Spleen (tissue), 11 donors: ENCODE measurements around the gene FAM174B. TPM values are rescaled to one million over a fixed set of nuclear protein-coding genes. Genes with fewer than 3 reads are reported as not detected.

Experiments used
- DNase-seq: peaks from one replicate; pipeline ENCODE4 v3.0.0-alpha.2; 2020
- H3K27ac ChIP-seq, 8 donors: fragments of 200-600 bp; sonication (generic) in 7 of 8; 1 replicate in 4 of 8; 2 replicates in 4 of 8; pipeline versions ENCODE4 v1.5.0 to v1.8.0; 2016 to 2021; ENCODE audit warnings: inconsistent platforms in 4 of 8, mild to moderate bottlenecking in 4 of 8, moderate library complexity in 1 of 8
- H3K27me3 ChIP-seq, 7 donors: fragments of 200-600 bp; sonication (generic) in 6 of 7; replicated peaks in 1 of 7; 1 replicate in 4 of 7; 2 replicates in 3 of 7; pipeline versions ENCODE4 v1.5.0 to v1.8.0; 2016 to 2021; ENCODE audit warnings: inconsistent platforms in 3 of 7, mild to moderate bottlenecking in 1 of 7
- H3K36me3 ChIP-seq, 6 donors: fragments of 200-600 bp; sonication (generic) in 5 of 6; 1 replicate in 4 of 6; 2 replicates in 2 of 6; pipeline versions ENCODE4 v1.5.0 to v1.8.0; 2016 to 2021; ENCODE audit warnings: inconsistent platforms in 2 of 6
- H3K4me1 ChIP-seq, 6 donors: fragments of 200-600 bp; sonication (generic) in 5 of 6; 1 replicate in 3 of 6; 2 replicates in 3 of 6; pipeline versions ENCODE4 v1.5.0 to v1.8.0; 2016 to 2021; ENCODE audit warnings: inconsistent platforms in 3 of 6
- H3K4me3 ChIP-seq, 8 donors: fragments of 200-600 bp; sonication (generic) in 7 of 8; 1 replicate in 4 of 8; 2 replicates in 4 of 8; pipeline versions ENCODE4 v1.5.0 to v1.8.0; 2016 to 2021; ENCODE audit warnings: inconsistent platforms in 4 of 8, mild to moderate bottlenecking in 4 of 8, moderate library complexity in 2 of 8
- H3K9me3 ChIP-seq, 8 donors: fragments of 200-600 bp; sonication (generic) in 7 of 8; 1 replicate in 4 of 8; 2 replicates in 4 of 8; pipeline versions ENCODE4 v1.5.0 to v1.8.0; 2016 to 2021; ENCODE audit warnings: inconsistent platforms in 4 of 8
- POLR2A ChIP-seq, 3 donors: fragments of 450-650 bp; IDR thresholded peaks; one replicate each; pipeline ENCODE4 v1.5.1; 2017; ENCODE audit warnings: antibody characterized with exemption in 3 of 3, mild to moderate bottlenecking in 1 of 3
- POLR2AphosphoS5 ChIP-seq, 3 donors: sonication (generic); formaldehyde crosslinking; IDR thresholded peaks; one replicate each; pipeline ENCODE4 v1.5.1; 2017; ENCODE audit warnings: antibody characterized with exemption in 3 of 3
- WGBS, 5 donors: extraction: QIAGEN DNeasy Blood & Tissue Kit in 3 of 5; methylation state at CpG; one replicate each; pipeline versions ENCODE4 v1.1.5 to v1.1.7; 2013 to 2018; 5-methylcytosine and 5-hydroxymethylcytosine counted together
- intact Hi-C: fragments of 100-400 bp; cut with DNase I; formaldehyde crosslinking; loops from one replicate; pipeline ENCODE4 v1.15.0; 2023; ENCODE audit warnings: low total_unique reads
- polyA plus RNA-seq, 3 donors: library from polyadenylated mRNA; stranded (reverse); fragments of 200-250 nt; gene quantifications; one replicate each; pipeline ENCODE4 v1.2.1, GENCODE V29; 2013
- total RNA-seq, 7 donors: library from RNA; depleted of rRNA in 3 of 7; stranded (reverse); fragments of >200 nt in 3 of 7; fragmentation: NEBNext Ultra II Directional in 4 of 7; extraction: Animal tissue kit (Norgen Biotek cat#: 25700) in 4 of 7; gene quantifications; one replicate each; pipeline versions ENCODE4 v1.1.0 to v1.2.1, GENCODE V29; 2016 to 2021
- TF ChIP-seq, protein P1 (sequence below), 11 experiments: fragments of 200-600 bp in 7 of 11; fragments of 450-650 bp in 4 of 11; sonication (generic) in 4 of 11; IDR thresholded peaks in 8 of 11; conservative IDR thresholded peaks in 3 of 11; 1 replicate in 7 of 11; 2 replicates in 4 of 11; pipeline versions ENCODE4 v1.4.0 to v1.8.0; 2016 to 2021; ENCODE audit warnings: antibody characterized with exemption in 11 of 11, inconsistent platforms in 4 of 11, mild to moderate bottlenecking in 1 of 11
- donor health status: healthy with polysubstance abuse.
- donor health status: DM: no; HTN: no; CAD: no; lungs with moderate emphysema.
- donor health status: DM: no; HTN: no; CAD: no.
- donor health status: Bipolar disorder and iron deficiency.
- donor health status: healthy.
- donor health status: DM: no; HTN: no; CAD: no.
- donor health status: DM: yes; HTN: yes; CAD: no.

FAM174B gene
- total and polyA plus RNA-seq, 10 donors: 2.1 to 17.9 (median 8.8) TPM

- no peak overlapping the region for H3K27ac ChIP-seq
- 61 to 78% (median 77%) methylated on average over 8 of the region's 8 CpGs for WGBS, 5 donors
- no peak for DNase-seq
- H3K4me3 ChIP-seq: no peak overlapping the region
- H3K27me3 ChIP-seq: peaks cover 0 to 30% (median 0%) of the 10 kb centered on the region in 7 donors
- H3K36me3 ChIP-seq: no peaks in the 10 kb centered on the region
- peaks cover 0 to under 1% (median 0%) of the 10 kb centered on the region in 6 donors for H3K4me1 ChIP-seq
- H3K9me3 ChIP-seq: peaks cover 0 to 8% (median 0%) of the 10 kb centered on the region in 8 donors
- no peak for TF ChIP-seq POLR2AphosphoS5 (IDR thresholded peaks at IDR 0.05)
- intact Hi-C loops: no loop called here
These were observed 7.2 kb downstream of the FAM174B start for GRCh38 chr15:92648190-92648875.

- H3K9me3 ChIP-seq: peaks cover 0 to 8% (median 0%) of the 10 kb centered on the region in 8 donors
- WGBS, 5 donors: 88 to 95% (median 92%) methylated on average over 1 of the region's 1 CpG
- TF ChIP-seq POLR2AphosphoS5 (IDR thresholded peaks at IDR 0.05) (no peak), POLR2A (IDR thresholded peaks at IDR 0.05) (no peak)
- TF ChIP-seq, protein P1, sequence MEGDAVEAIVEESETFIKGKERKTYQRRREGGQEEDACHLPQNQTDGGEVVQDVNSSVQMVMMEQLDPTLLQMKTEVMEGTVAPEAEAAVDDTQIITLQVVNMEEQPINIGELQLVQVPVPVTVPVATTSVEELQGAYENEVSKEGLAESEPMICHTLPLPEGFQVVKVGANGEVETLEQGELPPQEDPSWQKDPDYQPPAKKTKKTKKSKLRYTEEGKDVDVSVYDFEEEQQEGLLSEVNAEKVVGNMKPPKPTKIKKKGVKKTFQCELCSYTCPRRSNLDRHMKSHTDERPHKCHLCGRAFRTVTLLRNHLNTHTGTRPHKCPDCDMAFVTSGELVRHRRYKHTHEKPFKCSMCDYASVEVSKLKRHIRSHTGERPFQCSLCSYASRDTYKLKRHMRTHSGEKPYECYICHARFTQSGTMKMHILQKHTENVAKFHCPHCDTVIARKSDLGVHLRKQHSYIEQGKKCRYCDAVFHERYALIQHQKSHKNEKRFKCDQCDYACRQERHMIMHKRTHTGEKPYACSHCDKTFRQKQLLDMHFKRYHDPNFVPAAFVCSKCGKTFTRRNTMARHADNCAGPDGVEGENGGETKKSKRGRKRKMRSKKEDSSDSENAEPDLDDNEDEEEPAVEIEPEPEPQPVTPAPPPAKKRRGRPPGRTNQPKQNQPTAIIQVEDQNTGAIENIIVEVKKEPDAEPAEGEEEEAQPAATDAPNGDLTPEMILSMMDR (IDR thresholded peaks at IDR 0.05 in 8 of 11, conservative IDR thresholded peaks at IDR 0.05 in 3 of 11): no peak
- no peaks in the 10 kb centered on the region for H3K4me1 ChIP-seq
- H3K27ac ChIP-seq: no peak overlapping the region
- no peaks in the 10 kb centered on the region for H3K36me3 ChIP-seq
- peaks cover 0 to 23% (median 0%) of the 10 kb centered on the region in 7 donors for H3K27me3 ChIP-seq
- no peak overlapping the region for H3K4me3 ChIP-seq
- intact Hi-C loops: no loop called here
- DNase-seq: no peak
These were observed 8.0 kb downstream of the FAM174B start for GRCh38 chr15:92647467-92648163.

DNA sequence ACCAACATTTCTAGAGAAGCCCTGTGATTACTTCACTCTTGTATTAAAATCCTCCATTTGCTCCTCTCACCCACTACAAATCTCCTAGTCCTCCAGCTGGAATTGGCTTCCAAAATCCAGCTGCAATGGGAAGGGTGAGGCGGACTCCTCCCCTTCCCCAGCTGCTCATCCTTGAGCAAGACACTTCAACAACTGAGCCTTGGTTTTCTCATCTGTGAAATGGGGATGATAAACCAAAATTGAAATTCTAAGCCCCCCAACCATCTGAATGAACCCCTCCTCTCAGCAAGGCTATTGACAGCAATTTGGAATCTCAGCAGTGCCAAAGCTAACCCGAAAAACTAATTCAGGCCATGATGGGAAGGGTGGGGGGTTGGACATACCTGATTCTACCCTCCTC is 9.4 kb downstream of the FAM174B start:
- intact Hi-C loops: no loop called here
- no peak for DNase-seq
- no peaks in the 10 kb centered on the region for H3K36me3 ChIP-seq
- WGBS, 5 donors: 91 to 95% (median 95%) methylated on average over 2 of the region's 2 CpGs
- no peak overlapping the region for H3K27ac ChIP-seq
- peaks cover 0 to 10% (median 0%) of the 10 kb centered on the region in 7 donors for H3K27me3 ChIP-seq
- H3K9me3 ChIP-seq: peaks cover 0 to 14% (median 4%) of the 10 kb centered on the region in 8 donors
- H3K4me1 ChIP-seq: no peaks in the 10 kb centered on the region
- H3K4me3 ChIP-seq: no peak overlapping the region
- no peak for TF ChIP-seq POLR2A (IDR thresholded peaks at IDR 0.05)
- TF ChIP-seq, protein P1 (IDR thresholded peaks at IDR 0.05 in 8 of 11, conservative IDR thresholded peaks at IDR 0.05 in 3 of 11): no peak
- TF ChIP-seq POLR2AphosphoS5 (IDR thresholded peaks at IDR 0.05): no peak

- WGBS, 5 donors: 38 to 84% (median 43%) methylated on average over 2 of the region's 2 CpGs
- H3K36me3 ChIP-seq: no peaks in the 10 kb centered on the region
- TF ChIP-seq, protein P1 (IDR thresholded peaks at IDR 0.05 in 8 of 11, conservative IDR thresholded peaks at IDR 0.05 in 3 of 11): no peak
- no peak for TF ChIP-seq POLR2A (IDR thresholded peaks at IDR 0.05)
- TF ChIP-seq POLR2AphosphoS5 (IDR thresholded peaks at IDR 0.05): no peak
- H3K27me3 ChIP-seq: peaks cover 0 to 5% (median 0%) of the 10 kb centered on the region in 7 donors
- H3K9me3 ChIP-seq: peaks cover 0 to 19% (median 4%) of the 10 kb centered on the region in 8 donors
- no peak for DNase-seq
- no peaks in the 10 kb centered on the region for H3K4me1 ChIP-seq
- intact Hi-C loops: no loop called here
- H3K27ac ChIP-seq: no peak overlapping the region
- no peak overlapping the region for H3K4me3 ChIP-seq
These were observed 9.8 kb downstream of the FAM174B start for GRCh38 chr15:92645731-92646130.
